ENCODE data around the gene RNF20.
"Not testable (repeated sequence)": the region's sequence is repeated elsewhere in the genome, so short reads cannot be mapped to it uniquely, and the experiment has no call there.

The RNF20 gene

GRCh38 chr9:101540069-101540468 is 6.4 kb downstream of the RNF20 start:
- DNase-seq = no peak

GRCh38 chr9:101543098-101543735 is 9.6 kb downstream of the RNF20 start:
- no peak for DNase-seq

GRCh38 chr9:101549472-101550098 is 15.9 kb downstream of the RNF20 start:
- DNase-seq = not testable (repeated sequence)

- DNase-seq = no peak
These were observed 28.1 kb downstream of the RNF20 start for GRCh38 chr9:101561740-101562139.

GRCh38 chr9:101562966-101563365 is 29.3 kb downstream of the RNF20 start:
- no peak for DNase-seq

GRCh38 chr9:101564252-101564651 is 30.6 kb downstream of the RNF20 start:
- DNase-seq = no peak

GRCh38 chr9:101566904-101567724 is 33.5 kb downstream of the RNF20 start:
- DNase-seq = peak in 1 of 4 experiments; percentile 14

GRCh38 chr9:101567725-101568350 is 34.2 kb downstream of the RNF20 start:
- no peak for DNase-seq

GRCh38 chr9:101569741-101570501 is 36.3 kb downstream of the RNF20 start:
- no peak for DNase-seq

GRCh38 chr9:101571114-101571513 is 37.5 kb downstream of the RNF20 start:
- no peak for DNase-seq

GRCh38 chr9:101572316-101572715 is 38.7 kb downstream of the RNF20 start:
- DNase-seq = no peak

- no peak for DNase-seq
These were observed 41.2 kb downstream of the RNF20 start for GRCh38 chr9:101574731-101575333.

GRCh38 chr9:101578378-101578777 is 44.7 kb downstream of the RNF20 start:
- DNase-seq = no peak

GRCh38 chr9:101579711-101580545 is 46.3 kb downstream of the RNF20 start:
- no peak for DNase-seq

GRCh38 chr9:101582553-101582952 is 48.9 kb downstream of the RNF20 start:
- DNase-seq = no peak

- no peak for DNase-seq
These were observed 52.1 kb downstream of the RNF20 start for GRCh38 chr9:101585740-101586139.

- DNase-seq = no peak
These were observed 53.0 kb downstream of the RNF20 start for GRCh38 chr9:101586651-101587050.

- no peak for DNase-seq
These were observed 53.8 kb downstream of the RNF20 start for GRCh38 chr9:101587332-101588043.

GRCh38 chr9:101590074-101590473 is 56.4 kb downstream of the RNF20 start:
- not testable (repeated sequence) for DNase-seq

- DNase-seq = no peak
These were observed 57.2 kb downstream of the RNF20 start for GRCh38 chr9:101590901-101591300.
